Jurkat, Clone E6-1 (cell line): Measurements from ENCODE around the gene TMCC2.
"Not testable (repeated sequence)": the region's sequence is repeated elsewhere in the genome, so short reads cannot be mapped to it uniquely, and the experiment has no call there.

Experiments
- DNase-seq: peaks from one replicate; pipeline ENCODE4 v3.0.0-alpha.2; 2011; ENCODE audit warnings: low read depth, low spot score
- H3K4me3 ChIP-seq: 2 replicates; pipeline ENCODE4 v1.5.1; 2011; ENCODE audit warnings: mild to moderate bottlenecking, low read length, control low read depth, moderate library complexity

Gene TMCC2

GRCh38 chr1:205211169-205211838 lies 16.4 kb upstream of the TMCC2 start, which contains the start of gene DSTYK:
DSTYK (minus strand) TSS chr1:205211702; CDS start chr1:205211535, 167 bp downstream.
- peak; percentile 91 for DNase-seq
- peak within 1 kb of the TSS; percentile 68 for H3K4me3 ChIP-seq

- DNase-seq: no peak
- peak overlapping the region; percentile 68 for H3K4me3 ChIP-seq
Observed at GRCh38 chr1:205211839-205212536, 15.8 kb upstream of the TMCC2 start.

GRCh38 chr1:205214756-205215155 lies 13.0 kb upstream of the TMCC2 start:
- H3K4me3 ChIP-seq: no peak overlapping the region
- no peak for DNase-seq

GRCh38 chr1:205216588-205216987 lies 11.2 kb upstream of the TMCC2 start:
- H3K4me3 ChIP-seq: no peak overlapping the region
- no peak for DNase-seq

- DNase-seq: no peak
Observed at GRCh38 chr1:205217418-205217817, 10.3 kb upstream of the TMCC2 start.

GRCh38 chr1:205220421-205220820 lies 7.3 kb upstream of the TMCC2 start:
- H3K4me3 ChIP-seq: no peak overlapping the region
- DNase-seq: no peak

More at GRCh38 chr1:205217418-205217817, 10.3 kb upstream of the TMCC2 start:
- no peak overlapping the region for H3K4me3 ChIP-seq

GRCh38 chr1:205224736-205225135 lies 3.0 kb upstream of the TMCC2 start:
- no peak for DNase-seq
- H3K4me3 ChIP-seq: no peak overlapping the region

GRCh38 chr1:205225901-205226765 lies 1.6 kb upstream of the TMCC2 start:
- no peak for DNase-seq

GRCh38 chr1:205226868-205227583 lies 720 bp upstream of the TMCC2 start:
- H3K4me3 ChIP-seq: peak overlapping the region; percentile 60
- DNase-seq: no peak

More at GRCh38 chr1:205225901-205226765, 1.6 kb upstream of the TMCC2 start:
- no peak overlapping the region for H3K4me3 ChIP-seq

GRCh38 chr1:205228093-205228521 lies 361 bp downstream of the TMCC2 start:
- H3K4me3 ChIP-seq: peak overlapping the region; percentile 61
- no peak for DNase-seq

- peak overlapping the region; percentile 61 for H3K4me3 ChIP-seq
- DNase-seq: peak; percentile 80
Observed at GRCh38 chr1:205229399-205229871, 1.7 kb downstream of the TMCC2 start.

GRCh38 chr1:205229916-205230700 lies 2.4 kb downstream of the TMCC2 start:
- no peak overlapping the region for H3K4me3 ChIP-seq
- no peak for DNase-seq

- DNase-seq: no peak
- no peak overlapping the region for H3K4me3 ChIP-seq
Observed at GRCh38 chr1:205230982-205231381, 3.2 kb downstream of the TMCC2 start.

- no peak for DNase-seq
- H3K4me3 ChIP-seq: no peak overlapping the region
Observed at GRCh38 chr1:205232127-205232820, 4.5 kb downstream of the TMCC2 start.

GRCh38 chr1:205232945-205233397 lies 5.2 kb downstream of the TMCC2 start:
- no peak overlapping the region for H3K4me3 ChIP-seq
- no peak for DNase-seq

- DNase-seq, H3K4me3 ChIP-seq: not testable (repeated sequence)
Observed at GRCh38 chr1:205233986-205234385, 6.2 kb downstream of the TMCC2 start.

GRCh38 chr1:205235951-205236350 lies 8.2 kb downstream of the TMCC2 start:
- no peak for DNase-seq
- no peak overlapping the region for H3K4me3 ChIP-seq
